Natural killer cell (primary cell): Measurements from ENCODE around the gene TMEM87B. TPM values are rescaled to one million over a fixed set of nuclear protein-coding genes. Genes with fewer than 3 reads are reported as not detected.
A peak's percentile ranks its signal among the peaks of the same experiment; 100 is the strongest.

Experiments
- ATAC-seq, 3 donors: fragments of 150-1000 bp in 2 of 3; fragments of 200-7000 bp in 1 of 3; cut with Tn5 transposase; 1 replicate in 1 of 3; 2 replicates in 2 of 3; pipeline ENCODE4 v1.10.0; 2021; ENCODE audit warnings: mild to moderate bottlenecking in 2 of 3, moderate library complexity in 2 of 3
- DNase-seq, 2 donors: peaks; one replicate each; pipeline versions ENCODE4 v3.0.0 to v3.0.0-alpha.2; 2013 to 2021; ENCODE audit warnings: mixed read lengths in 1 of 2
- H3K27ac ChIP-seq: one replicate; pipeline ENCODE4 v1.5.1; 2013; ENCODE audit warnings: mild to moderate bottlenecking, low read length
- H3K27me3 ChIP-seq: one replicate; pipeline ENCODE4 v1.6.1; 2013; ENCODE audit warnings: low read length; ENCODE audit not compliant: control insufficient read depth, insufficient read depth
- H3K36me3 ChIP-seq: one replicate; pipeline ENCODE4 v1.6.1; 2013; ENCODE audit warnings: low read length; ENCODE audit not compliant: control insufficient read depth, insufficient read depth
- H3K4me1 ChIP-seq: one replicate; pipeline ENCODE4 v1.6.1; 2013; ENCODE audit warnings: low read length; ENCODE audit not compliant: control insufficient read depth, insufficient read depth
- H3K4me3 ChIP-seq: one replicate; pipeline ENCODE4 v1.5.1; 2013; ENCODE audit warnings: low read length
- H3K9me3 ChIP-seq: one replicate; pipeline ENCODE4 v1.6.1; 2013; ENCODE audit warnings: low read length; ENCODE audit not compliant: control insufficient read depth, insufficient read depth
- H3K27ac Mint-ChIP-seq, 2 donors: one replicate each; pipeline ENCODE4 v1.8.0; 2022; ENCODE audit warnings: mild to moderate bottlenecking in 2 of 2, mixed read lengths in 2 of 2, moderate library complexity in 1 of 2
- H3K27me3 Mint-ChIP-seq, 2 donors: one replicate each; pipeline ENCODE4 v1.8.0; 2022; ENCODE audit warnings: low read depth in 2 of 2, mixed read lengths in 2 of 2
- H3K36me3 Mint-ChIP-seq: one replicate; pipeline ENCODE4 v1.8.0; 2022; ENCODE audit warnings: mixed read lengths
- H3K4me1 Mint-ChIP-seq, 2 donors: one replicate each; pipeline ENCODE4 v1.8.0; 2022; ENCODE audit warnings: mixed read lengths in 2 of 2
- H3K4me3 Mint-ChIP-seq: one replicate; pipeline ENCODE4 v1.8.0; 2022; ENCODE audit warnings: mild to moderate bottlenecking, moderate library complexity, mixed read lengths
- H3K9me3 Mint-ChIP-seq, 2 donors: one replicate each; pipeline ENCODE4 v1.8.0; 2022; ENCODE audit warnings: mixed read lengths in 2 of 2
- WGBS: methylation state at CpG from one replicate; pipeline ENCODE4 v1.1.7; 2013; ENCODE audit warnings: missing lambda C conversion rate; ENCODE audit not compliant: insufficient coverage; 5-methylcytosine and 5-hydroxymethylcytosine counted together
- intact Hi-C: fragments of 100-400 bp; cut with micrococcal nuclease; formaldehyde crosslinking; loops from one replicate; pipeline ENCODE4 v1.14.2; 2022
- total RNA-seq, 4 donors: library from RNA; stranded (reverse); fragments of 120-200 nt in 1 of 4; gene quantifications; one replicate each; pipeline versions ENCODE4 v1.2.3 to v1.2.4, GENCODE V29; 2013 to 2022
- TF ChIP-seq, protein P1 (sequence below): fragments of 200-600 bp; IDR thresholded peaks from one replicate; pipeline ENCODE4 v1.8.0; 2022; ENCODE audit warnings: antibody characterized with exemption

TMEM87B gene
- total RNA-seq, 3 donors from 2014 or later (not counting 1 experiment from before 2014, with no cell fraction given): 9.6 to 15.7 (median 13.6) TPM

- intact Hi-C loops: no loop called here
- Histone ChIP-seq H3K9me3 (no peaks in the 10 kb centered on the region), H3K4me1 (no peaks in the 10 kb centered on the region), H3K27ac (no peak overlapping the region), H3K27me3 (no peaks in the 10 kb centered on the region), H3K4me3 (no peak overlapping the region), H3K36me3 (peaks cover 52% of the 10 kb centered on the region)
- H3K4me1 Mint-ChIP-seq: peaks cover 0 to 6% of the 10 kb centered on the region in 2 donors
- peak overlapping the region in 1 of 2 donors; percentile 22 for H3K27ac Mint-ChIP-seq
- no peak overlapping the region for H3K4me3 Mint-ChIP-seq
- H3K36me3 Mint-ChIP-seq: peaks cover 22% of the 10 kb centered on the region
- DNase-seq: no peak
- TF ChIP-seq, protein P1, sequence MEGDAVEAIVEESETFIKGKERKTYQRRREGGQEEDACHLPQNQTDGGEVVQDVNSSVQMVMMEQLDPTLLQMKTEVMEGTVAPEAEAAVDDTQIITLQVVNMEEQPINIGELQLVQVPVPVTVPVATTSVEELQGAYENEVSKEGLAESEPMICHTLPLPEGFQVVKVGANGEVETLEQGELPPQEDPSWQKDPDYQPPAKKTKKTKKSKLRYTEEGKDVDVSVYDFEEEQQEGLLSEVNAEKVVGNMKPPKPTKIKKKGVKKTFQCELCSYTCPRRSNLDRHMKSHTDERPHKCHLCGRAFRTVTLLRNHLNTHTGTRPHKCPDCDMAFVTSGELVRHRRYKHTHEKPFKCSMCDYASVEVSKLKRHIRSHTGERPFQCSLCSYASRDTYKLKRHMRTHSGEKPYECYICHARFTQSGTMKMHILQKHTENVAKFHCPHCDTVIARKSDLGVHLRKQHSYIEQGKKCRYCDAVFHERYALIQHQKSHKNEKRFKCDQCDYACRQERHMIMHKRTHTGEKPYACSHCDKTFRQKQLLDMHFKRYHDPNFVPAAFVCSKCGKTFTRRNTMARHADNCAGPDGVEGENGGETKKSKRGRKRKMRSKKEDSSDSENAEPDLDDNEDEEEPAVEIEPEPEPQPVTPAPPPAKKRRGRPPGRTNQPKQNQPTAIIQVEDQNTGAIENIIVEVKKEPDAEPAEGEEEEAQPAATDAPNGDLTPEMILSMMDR: no peak
- WGBS: 100% methylated on average over 1 of the region's 1 CpG
- no peaks in the 10 kb centered on the region for H3K9me3 Mint-ChIP-seq
- no peaks in the 10 kb centered on the region for H3K27me3 Mint-ChIP-seq
- ATAC-seq: no peak
Observed at GRCh38 chr2:112093216-112093615, 38.1 kb downstream of the TMEM87B start.

DNA sequence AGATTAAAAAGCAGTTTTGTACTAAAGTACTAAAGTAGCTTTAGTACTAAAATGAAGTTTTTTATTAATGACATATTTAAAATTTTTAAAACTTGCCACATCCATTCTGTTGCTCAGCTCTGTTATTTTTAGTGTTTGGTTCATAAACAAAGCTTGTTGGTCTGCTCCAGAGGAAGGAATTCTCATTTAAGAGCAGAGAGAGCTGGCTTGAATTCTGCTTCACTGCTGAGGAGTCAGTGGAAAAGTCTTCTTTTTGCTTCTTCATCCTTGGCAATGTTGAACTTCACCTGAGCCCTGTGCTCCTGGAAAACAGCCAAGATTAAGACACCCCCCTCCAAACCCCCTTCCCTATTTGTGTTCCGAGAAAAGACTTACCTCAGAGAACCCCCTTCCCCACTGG is 40.6 kb downstream of the TMEM87B start:
- Mint-ChIP-seq H3K9me3 (no peaks in the 10 kb centered on the region), H3K4me3 (no peak overlapping the region), H3K36me3 (peaks cover 15% of the 10 kb centered on the region), H3K27ac (no peak overlapping the region), H3K27me3 (no peaks in the 10 kb centered on the region), H3K4me1 (peaks cover 0 to 6% of the 10 kb centered on the region in 2 donors)
- WGBS: 97% methylated on average over 1 of the region's 1 CpG
- H3K36me3 ChIP-seq: peaks cover 57% of the 10 kb centered on the region
- H3K27ac ChIP-seq: no peak overlapping the region
- intact Hi-C loops: no loop called here
- TF ChIP-seq, protein P1: no peak
- no peaks in the 10 kb centered on the region for H3K4me1 ChIP-seq
- H3K27me3 ChIP-seq: no peaks in the 10 kb centered on the region
- no peak overlapping the region for H3K4me3 ChIP-seq
- DNase-seq (no peak), ATAC-seq (no peak)
- H3K9me3 ChIP-seq: no peaks in the 10 kb centered on the region

DNA sequence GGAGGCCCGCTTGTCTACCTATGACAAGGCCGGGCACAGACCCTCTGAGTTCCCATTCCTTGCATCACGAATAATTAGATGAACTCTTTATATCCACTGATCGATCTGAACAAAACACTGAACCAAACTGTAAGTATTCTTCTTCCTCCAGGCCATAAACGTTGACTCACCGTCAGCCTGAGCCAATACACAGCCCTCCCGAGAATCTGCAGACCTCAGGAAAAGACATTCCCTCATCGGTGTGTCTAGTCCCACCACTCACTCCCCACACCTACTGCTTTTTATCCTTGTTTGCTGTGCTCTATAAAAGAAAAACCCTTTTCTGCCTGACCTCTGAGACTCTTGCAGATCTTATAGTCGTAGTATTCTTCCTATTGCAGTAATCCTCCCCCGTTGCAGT is 41.0 kb downstream of the TMEM87B start:
- Histone ChIP-seq H3K36me3 (peaks cover 58% of the 10 kb centered on the region), H3K4me1 (no peaks in the 10 kb centered on the region), H3K4me3 (no peak overlapping the region), H3K27ac (no peak overlapping the region), H3K27me3 (no peaks in the 10 kb centered on the region), H3K9me3 (no peaks in the 10 kb centered on the region)
- 84% methylated on average over 9 of the region's 10 CpGs for WGBS
- H3K27ac Mint-ChIP-seq: no peak overlapping the region
- no peaks in the 10 kb centered on the region for H3K9me3 Mint-ChIP-seq
- DNase-seq (no peak), ATAC-seq (no peak)
- peaks cover 0 to 6% of the 10 kb centered on the region in 2 donors for H3K4me1 Mint-ChIP-seq
- no peaks in the 10 kb centered on the region for H3K27me3 Mint-ChIP-seq
- H3K36me3 Mint-ChIP-seq: peaks cover 15% of the 10 kb centered on the region
- no peak overlapping the region for H3K4me3 Mint-ChIP-seq
- intact Hi-C loops: no loop called here
- TF ChIP-seq, protein P1: no peak

- Mint-ChIP-seq H3K27ac (peak overlapping the region in 1 of 2 donors; percentile 39), H3K36me3 (peaks cover 65% of the 10 kb centered on the region), H3K4me3 (no peak overlapping the region), H3K27me3 (no peaks in the 10 kb centered on the region), H3K9me3 (peaks cover 2 to 9% of the 10 kb centered on the region in 2 donors), H3K4me1 (peaks cover 8 to 10% of the 10 kb centered on the region in 2 donors)
- no peak for DNase-seq
- TF ChIP-seq, protein P1: no peak
- intact Hi-C loops: no loop called here
- Histone ChIP-seq H3K4me3 (no peak overlapping the region), H3K36me3 (peaks cover 59% of the 10 kb centered on the region), H3K9me3 (no peaks in the 10 kb centered on the region), H3K27ac (no peak overlapping the region), H3K4me1 (no peaks in the 10 kb centered on the region), H3K27me3 (no peaks in the 10 kb centered on the region)
- ATAC-seq: no peak
- WGBS: 50% methylated on average over 1 of the region's 1 CpG
Observed at GRCh38 chr2:112108178-112108832, 53.2 kb downstream of the TMEM87B start.
